GM18868 (cell line): ENCODE data around the gene TCEA2.

Experiments used
- ATAC-seq: cut with Tn5 transposase; IDR thresholded peaks from one replicate; pipeline ENCODE4 v1.9.1; 2021; ENCODE audit warnings: mild to moderate bottlenecking, moderate library complexity; ENCODE audit not compliant: unreplicated experiment

The TCEA2 gene

GRCh38 chr20:64062596-64063388 is at the start of gene TCEA2:
TCEA2 (plus strand) TSS chr20:64063198; CDS start chr20:64063313, 115 bp downstream.
- ATAC-seq = peak; percentile 84

DNA sequence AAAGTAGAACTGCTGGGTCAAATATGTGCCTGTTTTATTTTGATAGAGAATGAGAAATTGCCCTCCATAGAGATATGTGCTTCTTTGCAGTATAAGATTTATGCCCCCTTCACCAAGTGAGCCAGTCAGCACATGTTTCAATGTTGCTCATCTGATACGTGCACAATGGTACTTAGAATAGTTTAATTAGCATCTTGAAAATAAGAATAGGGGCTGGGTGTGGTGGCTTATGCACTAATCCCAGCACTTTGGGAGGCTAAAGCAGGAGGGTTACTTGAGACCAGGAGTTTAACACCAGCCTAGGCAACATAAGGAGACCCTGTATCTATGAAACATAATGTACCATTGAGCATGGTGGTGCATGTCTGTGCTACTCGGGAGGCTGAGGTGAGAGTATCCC is 47.4 kb upstream of the TCEA2 start:
- no peak for ATAC-seq

DNA sequence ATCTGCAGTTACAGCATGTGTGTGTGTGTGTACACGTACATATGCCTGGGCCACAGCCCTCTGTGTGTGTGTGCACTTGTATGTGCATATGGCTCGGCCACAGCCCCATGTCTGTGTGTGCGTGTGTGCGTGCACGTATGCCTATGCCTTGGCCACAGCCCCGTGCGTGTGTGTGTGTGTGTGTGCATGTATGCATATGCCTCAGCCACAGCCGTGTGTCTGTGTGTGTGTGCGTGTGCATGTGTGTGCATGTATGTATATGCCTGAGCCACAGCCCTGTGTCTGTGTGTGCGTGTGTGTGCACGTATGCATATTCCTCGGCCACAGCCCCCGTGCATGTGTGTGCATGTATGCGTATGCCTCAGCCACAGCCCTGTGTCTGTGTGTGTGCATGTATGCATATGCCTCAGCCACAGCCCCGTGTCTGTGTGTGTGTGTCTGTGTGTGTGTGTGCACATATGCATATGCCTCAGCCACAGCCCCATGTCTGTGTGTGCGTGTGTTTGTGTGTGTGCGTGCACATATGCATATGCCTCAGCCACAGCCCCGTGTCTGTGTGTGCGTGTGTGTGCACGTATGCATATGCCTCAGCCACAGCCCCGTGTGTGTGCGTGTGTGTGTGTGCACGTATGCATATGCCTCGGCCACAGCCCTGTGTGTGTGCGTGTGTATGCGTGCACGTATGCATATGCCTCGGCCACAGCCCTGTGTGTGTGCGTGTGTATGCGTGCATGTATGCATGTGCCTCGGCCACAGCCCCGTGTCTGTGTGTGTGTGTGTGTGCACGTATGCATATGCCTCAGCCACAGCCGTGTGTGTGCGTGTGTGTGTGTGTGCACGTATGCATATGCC is 41.6 kb upstream of the TCEA2 start:
- no peak for ATAC-seq

DNA sequence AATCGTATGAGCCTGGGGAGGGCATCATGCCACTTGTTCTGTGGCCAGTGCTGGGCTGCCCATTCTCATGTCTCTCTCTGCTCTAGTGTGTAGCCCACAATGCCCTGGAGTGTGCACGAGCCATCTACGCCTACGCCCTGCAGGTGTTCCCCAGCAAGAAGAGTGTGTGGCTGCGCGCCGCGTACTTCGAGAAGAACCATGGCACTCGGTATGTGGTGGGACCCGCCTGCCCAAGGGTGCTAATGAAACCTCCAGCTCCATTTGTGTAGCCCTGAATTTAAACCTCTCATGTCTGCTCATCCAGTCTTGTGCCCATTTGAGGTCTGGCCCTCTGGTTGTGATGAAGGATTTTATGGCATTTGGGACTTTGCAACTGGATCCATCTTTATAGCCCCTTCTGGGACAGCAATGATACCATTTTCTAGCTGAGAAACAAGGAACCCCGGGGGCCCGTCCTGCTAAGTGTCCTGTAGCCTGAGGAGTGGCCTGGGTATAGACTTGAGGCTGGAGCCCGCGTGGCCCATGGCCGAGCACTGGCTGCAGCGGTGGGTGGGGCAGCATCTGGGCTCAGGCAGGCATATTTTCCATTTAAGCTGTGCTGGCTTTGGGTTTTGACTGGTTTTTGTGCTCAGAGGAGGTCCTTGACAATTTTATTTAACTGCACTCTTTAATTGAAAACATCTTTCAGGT is 40.2 kb upstream of the TCEA2 start:
- ATAC-seq = no peak

DNA sequence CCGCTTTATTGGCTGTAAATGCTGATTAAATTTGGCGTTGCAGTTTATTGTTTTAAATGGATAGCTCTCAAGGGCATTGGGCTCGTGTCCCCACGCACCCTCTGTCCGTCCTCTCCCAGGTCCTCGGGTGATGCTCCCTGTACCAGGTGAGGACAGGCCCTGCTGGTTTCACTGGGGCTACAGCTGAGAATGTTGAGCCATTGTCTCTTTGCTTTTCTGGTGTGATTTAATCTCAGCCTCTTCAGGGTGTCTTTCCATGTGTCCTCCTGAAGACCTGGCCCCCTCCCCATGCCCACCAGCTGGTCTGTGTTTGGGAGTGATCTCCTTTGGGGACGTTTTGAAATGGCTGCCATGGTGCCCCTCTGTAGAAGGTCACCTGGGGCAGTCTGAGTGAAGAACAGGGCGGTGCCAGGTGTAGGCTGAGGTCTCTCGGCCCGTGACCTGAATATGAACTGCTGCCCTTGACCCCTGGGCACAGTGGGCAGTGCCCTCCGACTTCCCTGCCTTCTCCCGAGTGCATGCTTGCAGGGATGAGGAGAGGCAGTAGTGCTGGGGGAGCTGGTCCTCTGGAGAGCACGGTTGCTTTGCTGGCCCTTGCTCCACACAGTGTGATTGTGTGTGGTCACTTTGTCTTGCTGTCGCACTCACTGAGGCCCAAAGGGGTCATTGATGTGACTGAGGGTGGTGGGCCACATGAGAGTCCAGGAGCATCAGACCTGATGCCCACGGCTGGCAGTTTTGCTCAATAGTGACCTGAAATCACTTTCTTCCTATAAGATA is 39.4 kb upstream of the TCEA2 start:
- no peak for ATAC-seq

GRCh38 chr20:64024141-64024990 is 38.6 kb upstream of the TCEA2 start:
- no peak for ATAC-seq

DNA sequence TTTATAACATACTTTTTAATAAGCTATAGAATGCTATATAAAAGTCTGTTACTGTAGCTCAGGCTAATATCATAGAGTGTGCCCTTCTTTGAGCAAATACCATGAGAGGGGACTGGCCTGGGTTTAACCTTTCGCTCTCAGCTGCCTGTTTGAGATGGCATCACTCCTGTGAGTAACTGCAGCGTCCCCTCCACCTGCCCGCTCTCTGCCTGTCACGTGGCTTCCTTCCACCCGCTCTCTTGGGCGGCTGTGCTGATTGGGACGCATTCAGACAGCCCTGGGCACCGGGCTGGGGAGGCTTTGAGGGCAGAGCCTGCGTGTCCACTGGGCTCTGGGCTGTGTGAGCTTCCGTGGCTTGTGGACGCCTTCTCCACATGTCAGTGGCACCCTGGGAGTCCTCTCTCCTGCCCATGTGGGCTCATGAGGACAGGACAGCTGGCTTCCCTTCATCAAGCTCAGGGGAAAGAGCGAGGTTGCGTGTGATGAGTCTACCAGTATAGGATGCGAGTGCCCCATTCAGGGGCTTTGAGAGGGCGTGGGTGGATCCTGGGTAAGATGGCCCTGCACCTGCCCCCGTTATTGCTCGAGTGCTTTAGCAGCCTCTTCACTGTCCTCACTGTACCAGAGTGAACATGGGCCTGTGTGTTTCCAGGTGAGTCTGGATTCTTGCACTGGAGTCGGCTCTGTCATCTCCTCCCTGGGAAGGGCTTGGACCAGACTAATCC is 37.7 kb upstream of the TCEA2 start:
- no peak for ATAC-seq

GRCh38 chr20:64025826-64026412 is 37.1 kb upstream of the TCEA2 start:
- ATAC-seq = no peak

GRCh38 chr20:64027981-64028685 is 34.9 kb upstream of the TCEA2 start:
- ATAC-seq = no peak

GRCh38 chr20:64029293-64030117 is 33.5 kb upstream of the TCEA2 start:
- ATAC-seq = no peak

DNA sequence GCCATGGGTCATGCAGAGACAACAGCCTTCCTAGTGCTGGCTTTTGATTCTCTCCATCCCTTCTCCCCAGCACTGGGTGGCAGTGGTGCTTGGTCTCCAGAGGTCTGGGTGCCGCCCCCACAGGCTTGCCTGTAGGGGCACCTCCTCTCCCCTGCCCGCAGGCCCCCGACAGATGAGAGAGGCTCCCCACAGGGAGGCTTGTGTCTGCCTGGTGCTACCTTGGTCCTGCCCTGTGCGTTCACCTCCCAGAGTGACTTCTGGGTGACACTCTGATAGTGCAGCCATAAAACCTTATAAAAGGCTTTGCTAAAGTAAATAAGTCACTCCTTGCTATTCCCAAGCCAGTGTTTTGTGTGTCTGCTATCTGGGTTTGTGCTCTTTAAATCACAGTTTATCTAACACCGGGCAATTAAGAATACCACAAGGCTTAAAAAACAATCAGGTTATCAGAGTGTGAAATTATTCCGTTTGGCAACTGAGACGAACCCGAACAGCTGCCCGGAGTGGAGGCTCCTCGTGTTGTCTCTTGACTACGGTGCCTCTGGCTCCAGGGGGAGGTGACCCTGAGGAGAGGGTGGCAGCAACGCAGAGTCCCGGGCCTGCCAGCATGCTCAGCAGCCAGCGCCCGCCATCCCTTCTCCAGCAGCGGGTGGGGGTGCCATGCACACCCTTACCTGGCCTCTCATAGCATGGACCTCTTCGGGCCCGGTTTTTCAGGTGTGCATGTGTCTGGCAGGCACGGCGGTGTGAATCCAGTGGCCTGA is 32.4 kb upstream of the TCEA2 start:
- ATAC-seq = no peak

- no peak for ATAC-seq
Observed at GRCh38 chr20:64031822-64032314, 31.1 kb upstream of the TCEA2 start.

DNA sequence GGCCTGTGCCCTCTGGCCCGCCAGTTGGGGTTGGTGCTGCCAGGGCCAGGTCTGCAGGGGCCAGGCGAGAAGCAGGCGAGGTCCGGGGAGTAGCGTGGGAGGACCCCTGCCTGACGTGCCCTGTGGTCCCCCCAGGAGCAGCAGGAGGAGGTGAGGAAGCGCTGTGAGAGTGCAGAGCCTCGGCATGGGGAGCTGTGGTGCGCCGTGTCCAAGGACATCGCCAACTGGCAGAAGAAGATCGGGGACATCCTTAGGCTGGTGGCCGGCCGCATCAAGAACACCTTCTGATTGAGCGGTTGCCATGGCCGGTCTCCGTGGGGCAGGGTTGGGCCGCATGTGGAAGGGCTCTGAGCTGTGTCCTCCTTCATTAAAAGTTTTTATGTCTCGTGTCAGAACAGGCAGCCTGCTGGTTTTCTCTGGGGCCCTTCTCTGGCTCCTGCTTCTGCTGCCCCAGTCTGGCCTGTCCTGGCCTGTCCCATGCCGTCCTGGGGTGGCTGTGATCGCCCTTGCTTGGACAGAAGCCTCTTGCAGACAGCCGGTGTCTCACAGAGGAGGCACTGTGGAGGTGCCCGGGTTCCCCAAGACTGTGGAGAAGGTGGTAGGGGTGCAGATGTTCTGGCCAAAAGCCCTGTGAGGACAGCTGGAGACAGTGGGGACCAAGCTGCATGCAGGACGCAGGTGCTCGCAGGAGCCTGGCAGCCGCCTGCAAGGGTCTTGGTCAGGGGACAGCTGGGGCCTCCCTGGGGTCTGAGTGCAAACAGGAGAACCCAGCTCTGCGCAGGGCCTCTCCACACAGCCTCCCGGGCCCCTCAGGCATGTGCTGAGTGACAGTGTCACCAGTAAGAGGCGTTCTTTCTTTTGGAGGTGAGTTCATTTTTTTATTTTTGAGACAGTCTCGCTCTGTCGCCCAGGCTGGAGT is 30.0 kb upstream of the TCEA2 start:
- no peak for ATAC-seq

- no peak for ATAC-seq
Observed at GRCh38 chr20:64033981-64034493, 29.0 kb upstream of the TCEA2 start.
